ENCODE results near the gene BEGAIN. TPM values are rescaled to one million over a fixed set of nuclear protein-coding genes. Genes with fewer than 3 reads are reported as not detected.

Gene BEGAIN
- total and polyA plus RNA-seq, 2 experiments from 2014 or later = 1.4 to 2.5 TPM

- no peaks in the 10 kb centered on the region for H3K4me1 ChIP-seq (ENCODE audit: insufficient read depth)
- H3K27me3 ChIP-seq = no peaks in the 10 kb centered on the region
- no peaks in the 10 kb centered on the region for H3K9me2 ChIP-seq (replicated peaks; ENCODE audit: insufficient read depth)
- DNase-seq (ENCODE audit: low spot score) = no peak
- no peaks in the 10 kb centered on the region for H3K79me2 ChIP-seq
- H3K9me3 ChIP-seq (ENCODE audit: low read depth) = no peaks in the 10 kb centered on the region
- H4K20me1 ChIP-seq (ENCODE audit: insufficient read depth, poor library complexity, severe bottlenecking) = no peaks in the 10 kb centered on the region
- WGBS (ENCODE audit: low lambda C conversion rate, missing lambda C conversion rate) = 92% methylated on average over 9 of the region's 9 CpGs
- no peaks in the 10 kb centered on the region for H3K36me3 ChIP-seq (replicated peaks; ENCODE audit: insufficient read depth, low read depth)
- H3K4me2 ChIP-seq = no peak overlapping the region
- no peak overlapping the region for H3K27ac ChIP-seq
- TF ChIP-seq CTCF (IDR thresholded peaks at IDR 0.05; ENCODE audit: poor library complexity) (no peak), EZH2phosphoT487 (IDR thresholded peaks at IDR 0.05; ENCODE audit: low read depth, severe bottlenecking, unreplicated experiment) (no peak), EZH2 (IDR thresholded peaks at IDR 0.05; ENCODE audit: borderline replicate concordance) (no peak)
- H3K4me3 ChIP-seq = no peak overlapping the region
- H2AFZ ChIP-seq = no peak overlapping the region
These were observed 89.1 kb downstream of the BEGAIN start for GRCh38 chr14:100498068-100498467.

GRCh38 chr14:100495917-100496316 lies 91.3 kb downstream of the BEGAIN start:
- H3K9me2 ChIP-seq (replicated peaks; ENCODE audit: insufficient read depth) = no peaks in the 10 kb centered on the region
- no peak overlapping the region for H2AFZ ChIP-seq
- H3K4me1 ChIP-seq (ENCODE audit: insufficient read depth) = no peaks in the 10 kb centered on the region
- no peaks in the 10 kb centered on the region for H4K20me1 ChIP-seq (ENCODE audit: insufficient read depth, poor library complexity, severe bottlenecking)
- no peak overlapping the region for H3K4me3 ChIP-seq
- H3K79me2 ChIP-seq = no peaks in the 10 kb centered on the region
- TF ChIP-seq EZH2phosphoT487 (IDR thresholded peaks at IDR 0.05; ENCODE audit: low read depth, severe bottlenecking, unreplicated experiment) (no peak), EZH2 (IDR thresholded peaks at IDR 0.05; ENCODE audit: borderline replicate concordance) (no peak), CTCF (IDR thresholded peaks at IDR 0.05; ENCODE audit: poor library complexity) (no peak)
- H3K27ac ChIP-seq = no peak overlapping the region
- DNase-seq (ENCODE audit: low spot score) = no peak
- H3K4me2 ChIP-seq = no peak overlapping the region
- no peaks in the 10 kb centered on the region for H3K36me3 ChIP-seq (replicated peaks; ENCODE audit: insufficient read depth, low read depth)
- H3K27me3 ChIP-seq = no peaks in the 10 kb centered on the region
- WGBS (ENCODE audit: low lambda C conversion rate, missing lambda C conversion rate) = 97% methylated on average over 2 of the region's 2 CpGs
- H3K9me3 ChIP-seq (ENCODE audit: low read depth) = no peaks in the 10 kb centered on the region

GRCh38 chr14:100494645-100495044 lies 92.6 kb downstream of the BEGAIN start:
- Histone ChIP-seq H4K20me1 (ENCODE audit: insufficient read depth, poor library complexity, severe bottlenecking) (no peaks in the 10 kb centered on the region), H3K4me1 (ENCODE audit: insufficient read depth) (no peaks in the 10 kb centered on the region)
- no peak for TF ChIP-seq EZH2 (IDR thresholded peaks at IDR 0.05; ENCODE audit: borderline replicate concordance)
- TF ChIP-seq CTCF (IDR thresholded peaks at IDR 0.05; ENCODE audit: poor library complexity) = no peak
- TF ChIP-seq EZH2phosphoT487 (IDR thresholded peaks at IDR 0.05; ENCODE audit: low read depth, severe bottlenecking, unreplicated experiment) = no peak

GRCh38 chr14:100490252-100490651 lies 97.0 kb downstream of the BEGAIN start:
- WGBS (ENCODE audit: low lambda C conversion rate, missing lambda C conversion rate) = 87% methylated on average over 4 of the region's 4 CpGs
- no peak for TF ChIP-seq EZH2 (IDR thresholded peaks at IDR 0.05; ENCODE audit: borderline replicate concordance)
- TF ChIP-seq CTCF (IDR thresholded peaks at IDR 0.05; ENCODE audit: poor library complexity) = no peak
- no peak for TF ChIP-seq EZH2phosphoT487 (IDR thresholded peaks at IDR 0.05; ENCODE audit: low read depth, severe bottlenecking, unreplicated experiment)
- no peaks in the 10 kb centered on the region for H3K9me3 ChIP-seq (ENCODE audit: low read depth)
- H3K27ac ChIP-seq = no peak overlapping the region
- no peaks in the 10 kb centered on the region for H3K27me3 ChIP-seq
- H3K4me3 ChIP-seq = no peak overlapping the region
- H3K4me1 ChIP-seq (ENCODE audit: insufficient read depth) = no peaks in the 10 kb centered on the region
- H3K36me3 ChIP-seq (replicated peaks; ENCODE audit: insufficient read depth, low read depth) = no peaks in the 10 kb centered on the region
- H2AFZ ChIP-seq = no peak overlapping the region
- DNase-seq (ENCODE audit: low spot score) = no peak
- H3K9me2 ChIP-seq (replicated peaks; ENCODE audit: insufficient read depth) = no peaks in the 10 kb centered on the region
- H3K79me2 ChIP-seq = no peaks in the 10 kb centered on the region
- H3K4me2 ChIP-seq = no peak overlapping the region
- peaks cover 8% of the 10 kb centered on the region for H4K20me1 ChIP-seq (ENCODE audit: insufficient read depth, poor library complexity, severe bottlenecking)

More at GRCh38 chr14:100494645-100495044, 92.6 kb downstream of the BEGAIN start:
- no peaks in the 10 kb centered on the region for H3K79me2 ChIP-seq
- no peak overlapping the region for H2AFZ ChIP-seq
- WGBS (ENCODE audit: low lambda C conversion rate, missing lambda C conversion rate) = 97% methylated on average over 4 of the region's 4 CpGs
- H3K9me3 ChIP-seq (ENCODE audit: low read depth) = no peaks in the 10 kb centered on the region
- DNase-seq (ENCODE audit: low spot score) = no peak
- H3K27me3 ChIP-seq = no peaks in the 10 kb centered on the region
- no peak overlapping the region for H3K4me2 ChIP-seq
- no peaks in the 10 kb centered on the region for H3K36me3 ChIP-seq (replicated peaks; ENCODE audit: insufficient read depth, low read depth)
- no peak overlapping the region for H3K4me3 ChIP-seq
- no peak overlapping the region for H3K27ac ChIP-seq
- H3K9me2 ChIP-seq (replicated peaks; ENCODE audit: insufficient read depth) = no peaks in the 10 kb centered on the region

All from hepatocyte (in vitro differentiated cells).